Left renal cortex interstitium (tissue), 4 donors: ENCODE results near the gene DYNLT2B. TPM values are rescaled to one million over a fixed set of nuclear protein-coding genes. Genes with fewer than 3 reads are reported as not detected.
"Not testable (repeated sequence)": the region's sequence is repeated elsewhere in the genome, so short reads cannot be mapped to it uniquely, and the experiment has no call there.

Experiments used
- DNase-seq, 4 donors: peaks; one replicate each; pipeline ENCODE4 v3.0.0-alpha.2; 2013; ENCODE audit warnings: low read depth in 4 of 4, low spot score in 2 of 4, missing footprints in 1 of 4
- polyA plus RNA-seq, 4 donors: library from polyadenylated mRNA; unstranded; fragments of 120-200 nt; gene quantifications; one replicate each; pipeline ENCODE4 v1.2.1, GENCODE V29; 2013; ENCODE audit not compliant: insufficient read length in 4 of 4

Gene DYNLT2B
- polyA plus RNA-seq, 4 donors, result 34.6 to 44.8 (median 37.5) TPM

DNA sequence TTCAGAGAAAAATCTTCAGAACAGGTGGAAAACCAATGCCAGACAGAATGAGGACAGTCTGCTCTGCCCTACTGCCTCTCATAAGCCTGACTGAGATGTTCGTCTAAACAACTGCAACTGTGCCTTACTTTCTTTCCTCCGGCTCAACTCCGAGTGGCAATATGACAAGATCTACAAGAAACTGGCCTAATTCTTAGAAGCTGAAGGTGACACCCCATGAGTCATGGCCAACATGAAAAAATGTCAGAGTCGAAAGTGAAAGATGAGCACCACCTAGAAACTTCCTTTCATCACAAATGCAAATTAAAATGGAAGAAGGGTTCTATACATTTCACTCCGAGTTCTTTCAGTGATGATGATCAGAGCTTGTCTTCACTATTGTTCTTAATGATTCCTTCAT, 43.5 kb downstream of the DYNLT2B start:
- no peak for DNase-seq

DNA sequence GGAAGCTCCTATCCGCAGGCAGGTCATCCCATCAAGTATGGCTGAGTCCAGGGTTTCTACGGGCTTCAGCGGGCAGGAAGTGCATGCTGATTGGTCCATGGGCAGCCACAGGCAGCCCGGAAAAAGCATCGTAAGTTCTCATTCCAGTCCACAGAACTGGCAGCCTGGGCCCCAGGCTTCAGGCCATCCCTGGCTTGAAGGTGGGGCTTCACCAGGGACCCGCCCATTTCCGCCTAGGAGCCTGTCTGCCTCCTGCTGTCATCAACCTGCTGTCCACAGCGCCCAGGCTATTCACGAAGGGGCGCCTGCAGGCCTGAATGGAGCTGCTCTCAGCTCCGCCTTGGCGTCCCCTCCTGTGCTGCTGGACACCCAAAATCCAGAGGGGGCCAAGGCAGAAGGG, 44.4 kb downstream of the DYNLT2B start:
- DNase-seq, result no peak

DNA sequence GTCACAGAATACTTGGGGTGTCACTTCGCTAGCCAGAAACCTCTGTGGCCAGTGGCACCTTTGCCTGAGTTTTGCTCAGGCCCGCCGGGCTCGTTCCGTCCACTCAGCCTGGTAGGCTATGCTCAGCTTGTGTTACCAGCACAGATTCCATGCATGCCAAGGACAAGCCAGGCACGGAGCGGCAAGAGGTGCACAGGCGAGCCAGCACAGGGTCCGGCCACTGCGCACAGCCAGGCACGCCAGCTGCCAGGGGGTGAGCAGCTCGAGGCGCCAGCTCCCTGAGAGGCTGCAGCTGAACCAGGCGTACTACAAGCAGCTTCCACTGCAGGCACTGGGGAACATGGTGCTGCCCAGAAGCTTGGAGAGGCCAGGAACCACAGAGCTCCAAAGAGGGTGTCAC, 45.2 kb downstream of the DYNLT2B start:
- no peak for DNase-seq

DNA sequence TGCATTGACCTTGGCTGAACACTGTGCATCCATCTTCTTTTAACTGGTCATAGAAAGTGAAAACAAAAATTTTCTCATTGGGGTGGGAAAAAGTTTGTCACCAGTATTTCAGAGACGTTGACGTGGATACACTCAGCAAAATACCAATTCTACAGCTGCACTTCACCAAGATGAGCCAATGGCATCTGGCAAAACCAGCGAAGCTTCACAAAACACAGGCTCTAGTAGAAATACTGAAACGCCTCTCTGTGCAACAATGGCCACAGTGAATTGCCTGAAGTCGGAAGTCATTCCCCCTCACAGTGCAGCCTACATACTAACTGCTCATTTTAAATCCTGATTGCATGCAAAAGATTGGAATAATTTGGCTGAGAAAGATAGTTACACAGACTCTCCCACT, 47.5 kb downstream of the DYNLT2B start:
- no peak for DNase-seq

DNA sequence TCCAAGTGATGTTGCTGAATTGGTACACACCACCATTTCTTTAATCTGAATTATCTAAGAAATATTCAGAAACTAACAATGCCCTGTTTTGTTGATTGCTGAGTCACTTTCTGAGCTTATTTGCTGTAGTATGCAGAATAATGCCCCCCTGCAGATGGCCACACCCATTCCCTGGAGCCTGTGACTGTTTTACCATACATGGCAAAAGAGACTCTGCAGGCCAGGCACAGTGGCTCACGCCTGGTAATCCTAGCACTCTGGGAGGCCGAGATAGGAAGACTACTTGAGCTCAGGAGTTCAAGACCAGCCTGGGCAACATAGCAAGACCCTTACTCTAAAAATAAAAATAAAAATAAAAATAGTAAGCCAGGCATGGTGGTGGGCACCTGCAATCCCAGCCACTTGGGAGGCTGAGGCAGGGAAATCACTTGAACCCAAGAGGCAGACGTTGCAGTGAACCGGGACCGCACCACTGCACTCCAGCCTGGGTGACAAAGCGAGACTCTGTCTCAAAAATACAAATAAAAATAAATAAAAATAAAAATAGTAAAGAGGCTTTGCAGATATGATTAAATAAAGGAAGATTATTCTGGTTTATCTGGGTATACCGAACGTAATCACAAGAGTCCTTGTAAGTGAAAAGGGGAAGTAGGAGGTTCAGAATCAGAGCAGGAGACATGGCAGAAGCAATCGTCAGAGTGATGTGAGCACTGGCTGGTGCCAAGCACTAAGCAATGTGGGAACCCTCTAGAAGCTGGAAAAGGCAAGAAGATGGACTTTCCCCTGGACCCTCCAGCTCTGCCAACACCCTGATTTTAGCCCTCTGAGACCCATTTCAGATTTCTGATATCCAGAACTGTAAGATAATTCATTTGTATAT, 49.5 kb downstream of the DYNLT2B start:
- DNase-seq, result no peak

DNA sequence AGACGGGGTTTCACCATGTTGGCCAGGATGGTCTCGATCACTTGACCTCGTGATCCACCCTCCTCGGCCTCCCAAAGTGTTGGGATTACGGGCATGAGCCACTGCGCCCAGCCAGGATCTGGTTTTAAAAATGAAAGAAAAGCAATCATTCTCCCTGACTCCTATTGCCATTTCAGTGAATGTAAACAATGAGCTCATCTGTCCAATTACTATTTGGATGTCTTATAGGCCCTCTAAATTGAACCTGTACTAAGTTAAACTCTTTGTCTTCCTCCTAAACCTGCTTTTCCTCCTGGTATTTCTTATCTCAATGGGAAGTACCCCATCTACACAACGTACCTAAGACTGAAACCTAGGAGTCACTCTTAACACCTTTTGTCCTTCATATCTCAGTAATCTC, 54.2 kb downstream of the DYNLT2B start:
- DNase-seq, result no peak

DNA sequence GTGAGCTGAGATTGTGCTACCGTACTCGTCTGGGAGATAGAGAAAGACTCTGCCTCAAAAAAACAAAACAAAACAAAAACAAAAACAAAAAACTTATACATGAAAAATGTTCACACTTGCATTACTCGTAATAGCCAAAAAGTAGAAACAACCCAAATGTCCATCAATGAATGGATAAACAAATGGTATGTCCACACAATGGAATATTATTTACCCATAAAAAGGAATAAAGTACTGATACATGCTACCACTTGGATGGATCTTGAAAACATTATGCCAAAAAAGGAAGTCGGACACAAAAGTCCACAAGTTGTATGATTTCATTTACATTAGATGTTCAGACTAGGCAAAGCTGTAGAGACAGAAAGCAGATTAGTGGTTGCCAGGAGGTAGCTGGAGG, 57.3 kb downstream of the DYNLT2B start:
- DNase-seq, result no peak

DNA sequence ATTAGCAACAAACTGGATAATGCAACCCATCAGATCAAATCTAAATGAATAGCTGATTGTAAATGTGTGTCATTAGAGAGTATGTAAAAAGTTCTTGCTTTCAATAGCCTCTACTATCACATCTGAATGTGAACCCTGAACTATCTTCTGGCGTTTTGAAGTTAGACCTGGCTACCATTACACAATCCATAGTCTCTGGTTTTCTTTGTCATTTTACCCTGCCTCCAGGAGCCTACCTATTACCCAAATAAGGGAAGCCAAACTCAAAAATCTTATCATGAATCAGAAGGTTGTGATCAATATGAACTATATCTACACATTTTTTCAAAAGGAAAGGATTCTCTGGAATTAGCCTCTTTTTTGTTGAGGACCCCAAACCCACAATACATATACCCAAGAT, 62.3 kb downstream of the DYNLT2B start:
- no peak for DNase-seq

DNA sequence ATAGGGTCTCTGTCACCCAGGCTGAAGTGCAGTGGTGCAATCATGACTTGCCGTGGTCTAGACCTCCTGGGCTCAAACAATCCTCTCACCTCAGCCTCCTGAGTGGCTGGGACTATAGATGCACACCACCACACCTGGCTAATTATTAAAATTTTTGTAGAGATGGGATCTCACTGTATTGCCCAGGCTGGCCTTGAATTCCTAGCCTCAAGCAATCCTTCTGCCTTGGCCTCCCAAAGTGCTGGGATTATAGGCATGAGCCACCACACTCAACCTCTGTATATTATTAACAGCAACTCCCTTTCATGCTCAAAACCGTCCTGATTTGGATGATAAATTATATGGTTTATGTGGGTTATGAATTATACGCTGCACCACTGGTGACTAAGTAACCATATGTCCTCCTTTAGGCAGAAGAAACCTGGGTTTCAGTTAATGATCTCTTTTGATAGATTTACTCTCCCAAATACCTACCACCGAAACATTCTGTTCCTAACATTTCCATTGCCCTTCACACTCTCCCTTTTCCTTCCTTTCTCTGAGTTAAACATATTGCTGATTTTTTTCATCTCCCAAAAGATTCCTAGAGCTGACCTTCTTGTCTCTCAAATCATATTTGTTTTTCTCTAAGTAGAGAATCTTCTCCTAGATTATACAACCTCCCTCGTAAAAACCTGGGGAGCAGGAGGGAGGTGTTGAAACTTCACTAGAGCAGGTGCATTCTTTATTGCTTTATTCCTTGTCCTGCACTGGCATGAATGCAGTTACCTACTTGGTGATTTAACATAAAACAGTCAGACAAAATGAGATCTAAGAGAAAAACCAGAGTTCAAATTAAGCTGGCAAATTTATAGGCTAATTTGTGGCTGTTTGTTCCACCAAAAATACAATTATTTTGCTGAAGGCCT, 63.4 kb downstream of the DYNLT2B start:
- no peak for DNase-seq

DNA sequence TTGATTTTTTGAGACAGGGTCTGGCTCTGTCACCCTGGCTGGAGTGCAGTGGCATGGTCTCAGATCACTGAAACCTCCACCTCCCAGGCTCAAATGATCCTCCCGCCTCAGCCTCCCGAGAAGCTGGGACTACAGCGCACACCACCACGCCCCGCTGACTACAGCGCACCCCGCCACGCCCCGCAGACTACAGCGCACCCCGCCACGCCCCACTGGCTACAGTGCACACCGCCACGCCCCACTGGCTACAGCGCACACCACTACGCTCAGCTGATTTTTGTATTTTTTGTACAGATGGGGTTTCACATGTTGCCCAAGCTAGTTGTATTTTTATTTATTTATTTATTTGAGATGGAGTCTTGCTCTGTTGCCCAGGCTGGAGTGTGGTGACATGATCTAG, 66.1 kb downstream of the DYNLT2B start:
- DNase-seq, result no peak

DNA sequence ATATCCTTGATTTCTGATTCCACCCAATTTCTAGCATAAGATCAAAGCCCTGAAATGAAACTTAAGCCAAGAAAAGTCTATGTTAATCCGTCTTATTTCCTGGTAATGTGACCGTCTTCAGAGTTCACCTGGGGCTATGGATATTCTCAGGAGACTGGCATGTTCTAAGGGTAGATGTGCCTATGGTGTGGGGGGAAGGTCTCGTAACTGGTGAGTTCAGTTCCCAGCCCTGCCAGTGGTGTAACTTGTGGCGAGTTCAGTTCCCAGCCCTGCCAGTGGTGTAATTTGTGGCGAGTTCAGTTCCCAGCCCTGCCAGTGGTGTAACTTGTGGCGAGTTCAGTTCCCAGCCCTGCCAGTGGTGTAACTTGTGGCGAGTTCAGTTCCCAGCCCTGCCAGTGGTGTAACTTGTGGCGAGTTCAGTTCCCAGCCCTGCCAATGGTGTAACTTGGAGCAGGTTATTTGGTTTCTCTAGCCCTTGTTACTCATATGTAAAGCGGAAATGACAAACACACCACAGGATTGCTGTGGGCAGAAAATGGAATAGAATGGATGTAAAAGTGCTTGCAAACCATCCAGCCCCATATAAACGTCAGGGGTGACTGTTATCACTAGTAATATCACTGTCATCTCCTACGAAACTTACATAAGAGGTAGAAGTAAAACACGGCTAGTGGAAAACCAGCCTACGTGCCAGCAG, 71.3 kb downstream of the DYNLT2B start:
- no peak for DNase-seq

DNA sequence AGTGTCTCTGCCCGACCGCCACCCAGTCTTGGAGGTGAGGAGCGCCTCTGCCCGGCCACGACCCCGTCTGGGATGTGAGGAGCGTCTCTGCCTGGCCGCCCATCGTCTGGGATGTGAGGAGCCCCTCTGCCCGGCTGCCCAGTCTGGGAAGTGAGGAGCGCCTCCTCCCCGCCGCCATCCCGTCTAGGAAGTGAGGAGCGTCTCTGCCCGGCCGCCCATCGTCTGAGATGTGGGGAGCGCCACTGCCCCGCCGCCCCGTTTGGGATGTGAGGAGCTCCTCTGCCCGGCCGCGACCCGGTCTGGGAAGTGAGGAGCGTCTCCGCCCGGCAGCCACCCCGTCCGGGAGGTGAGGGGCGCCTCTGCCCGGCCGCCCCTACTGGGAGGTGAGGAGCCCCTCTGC, 73.9 kb downstream of the DYNLT2B start:
- DNase-seq, result not testable (repeated sequence)

DNA sequence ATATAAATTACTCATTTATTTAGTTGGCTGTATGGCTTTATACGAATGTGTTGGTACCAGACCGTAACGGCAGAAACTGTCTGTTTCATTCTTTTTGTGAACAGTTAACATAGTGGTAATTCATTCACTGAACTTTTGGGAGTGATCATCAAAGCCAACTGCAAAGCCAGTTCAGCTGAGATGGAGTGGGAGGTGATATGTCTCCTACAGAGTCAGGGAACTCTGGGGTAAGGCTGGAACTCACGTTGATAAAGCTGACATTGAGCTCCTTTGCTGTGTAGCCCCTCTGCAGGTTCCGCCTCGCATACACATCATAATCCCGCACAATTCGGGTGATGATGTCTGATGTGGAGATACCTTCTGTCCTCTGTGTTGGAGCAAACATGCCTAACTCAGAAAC, 76.3 kb downstream of the DYNLT2B start:
- no peak for DNase-seq

Other genes with a start within 250 kb of the DYNLT2B start
- 10 to 100 TPM; 36.8 to 60.7 (median 45.8) TPM for gene TFRC, start 236.2 kb downstream of the DYNLT2B start, polyA plus RNA-seq
- under 1 TPM in 3 of 4 donors, not detected in 1; 0.22 to 0.32 (median 0.29) TPM for gene ZDHHC19, start 106.8 kb downstream of the DYNLT2B start, polyA plus RNA-seq
- 10 to 100 TPM in 3 of 4 donors, 1 to 10 TPM in 1; 7.9 to 18.0 (median 12.0) TPM for gene SLC51A, start 101.7 kb downstream of the DYNLT2B start, polyA plus RNA-seq
- 10 to 100 TPM; 34.6 to 47.4 (median 41.2) TPM for gene PCYT1A, start 30.5 kb downstream of the DYNLT2B start, polyA plus RNA-seq
- gene TM4SF19, start 20.1 kb upstream of the DYNLT2B start, polyA plus RNA-seq, result under 1 TPM; 0.17 to 0.44 (median 0.28) TPM
- 10 to 100 TPM; 28.0 to 37.4 (median 33.9) TPM for gene UBXN7, start 114.2 kb upstream of the DYNLT2B start, polyA plus RNA-seq
- 10 to 100 TPM; 13.6 to 18.1 (median 16.0) TPM for gene RNF168, start 185.5 kb upstream of the DYNLT2B start, polyA plus RNA-seq
- gene SMCO1, start 197.1 kb upstream of the DYNLT2B start, polyA plus RNA-seq, result not detected